ENCODE data around the gene DTNB.

Gene DTNB

DNA sequence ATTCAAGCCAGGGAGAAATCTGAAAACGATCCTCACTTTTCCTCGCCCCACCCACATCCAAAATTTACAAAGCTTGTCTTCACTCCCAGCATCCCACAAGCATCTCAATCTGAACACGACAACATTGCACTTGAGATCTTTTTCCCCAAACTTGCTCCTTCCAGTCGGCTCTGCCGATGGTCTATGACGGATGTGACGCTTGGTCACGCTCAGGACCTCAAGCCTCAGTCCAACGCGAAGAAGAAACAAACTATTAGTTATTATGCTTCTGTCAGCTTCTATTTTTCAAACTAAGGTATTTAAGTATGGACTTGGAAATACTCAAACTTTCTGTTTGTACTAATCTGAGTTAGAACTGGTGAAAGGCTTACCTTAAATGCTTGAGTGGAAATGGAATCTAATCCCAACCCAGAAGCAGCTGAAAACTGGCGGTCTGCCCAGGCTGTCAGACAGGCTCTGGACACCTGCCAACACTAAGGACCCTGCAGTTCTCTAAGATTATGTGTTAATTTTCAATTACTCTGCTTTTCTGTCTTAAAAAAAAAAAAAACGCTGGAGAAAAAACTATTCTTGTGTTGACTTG, 199.5 kb downstream of the DTNB start:
- TF ChIP-seq, protein P1, sequence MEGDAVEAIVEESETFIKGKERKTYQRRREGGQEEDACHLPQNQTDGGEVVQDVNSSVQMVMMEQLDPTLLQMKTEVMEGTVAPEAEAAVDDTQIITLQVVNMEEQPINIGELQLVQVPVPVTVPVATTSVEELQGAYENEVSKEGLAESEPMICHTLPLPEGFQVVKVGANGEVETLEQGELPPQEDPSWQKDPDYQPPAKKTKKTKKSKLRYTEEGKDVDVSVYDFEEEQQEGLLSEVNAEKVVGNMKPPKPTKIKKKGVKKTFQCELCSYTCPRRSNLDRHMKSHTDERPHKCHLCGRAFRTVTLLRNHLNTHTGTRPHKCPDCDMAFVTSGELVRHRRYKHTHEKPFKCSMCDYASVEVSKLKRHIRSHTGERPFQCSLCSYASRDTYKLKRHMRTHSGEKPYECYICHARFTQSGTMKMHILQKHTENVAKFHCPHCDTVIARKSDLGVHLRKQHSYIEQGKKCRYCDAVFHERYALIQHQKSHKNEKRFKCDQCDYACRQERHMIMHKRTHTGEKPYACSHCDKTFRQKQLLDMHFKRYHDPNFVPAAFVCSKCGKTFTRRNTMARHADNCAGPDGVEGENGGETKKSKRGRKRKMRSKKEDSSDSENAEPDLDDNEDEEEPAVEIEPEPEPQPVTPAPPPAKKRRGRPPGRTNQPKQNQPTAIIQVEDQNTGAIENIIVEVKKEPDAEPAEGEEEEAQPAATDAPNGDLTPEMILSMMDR (IDR thresholded peaks at IDR 0.05; ENCODE audit: borderline replicate concordance, insufficient read depth, low read depth, low read length), result no peak
- no peak overlapping the region for H3K4me3 ChIP-seq (ENCODE audit: low read depth, low read length)

DNA sequence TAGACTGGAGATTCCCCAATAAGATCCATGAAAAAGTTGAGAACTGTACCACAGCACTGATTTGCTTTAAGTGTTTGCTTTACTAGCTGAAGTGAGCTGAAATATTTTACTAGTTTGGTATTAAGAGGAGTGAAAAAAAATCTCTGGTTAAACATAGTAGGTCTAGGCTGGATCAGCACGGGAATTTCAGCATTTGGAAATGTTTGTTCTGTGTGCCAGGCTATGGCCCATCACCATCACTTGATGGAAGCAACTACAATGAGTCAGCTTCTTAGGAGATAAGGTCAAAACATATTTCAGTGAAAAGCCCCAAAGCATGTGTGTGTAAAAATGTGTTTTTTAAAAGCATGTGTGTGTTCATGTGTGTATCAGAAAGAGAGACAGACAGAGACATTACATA, 200.2 kb downstream of the DTNB start:
- H3K4me3 ChIP-seq (ENCODE audit: low read depth, low read length), result no peak overlapping the region
- TF ChIP-seq, protein P1 (IDR thresholded peaks at IDR 0.05; ENCODE audit: borderline replicate concordance, insufficient read depth, low read depth, low read length), result no peak

DNA sequence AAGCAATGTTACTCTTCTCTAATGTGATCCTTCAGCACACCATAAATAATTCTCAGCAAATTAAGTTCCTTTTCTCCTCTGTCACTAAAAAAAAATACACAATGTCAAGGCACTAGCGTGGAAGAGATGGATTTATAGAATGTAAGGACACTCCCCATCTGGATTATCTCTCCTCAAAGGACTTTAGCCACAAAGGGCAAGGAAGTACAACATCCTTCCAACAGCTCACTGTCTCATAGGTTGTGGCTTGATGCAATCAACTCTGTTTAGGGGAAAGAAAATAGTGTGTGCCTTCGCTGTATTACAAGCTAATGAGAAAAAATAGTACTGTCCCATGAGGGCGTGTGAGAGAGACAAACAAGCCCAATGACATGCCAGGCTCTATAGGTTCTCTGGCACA, 202.6 kb downstream of the DTNB start:
- no peak overlapping the region for H3K4me3 ChIP-seq (ENCODE audit: low read depth, low read length)
- TF ChIP-seq, protein P1 (IDR thresholded peaks at IDR 0.05; ENCODE audit: borderline replicate concordance, insufficient read depth, low read depth, low read length), result no peak

DNA sequence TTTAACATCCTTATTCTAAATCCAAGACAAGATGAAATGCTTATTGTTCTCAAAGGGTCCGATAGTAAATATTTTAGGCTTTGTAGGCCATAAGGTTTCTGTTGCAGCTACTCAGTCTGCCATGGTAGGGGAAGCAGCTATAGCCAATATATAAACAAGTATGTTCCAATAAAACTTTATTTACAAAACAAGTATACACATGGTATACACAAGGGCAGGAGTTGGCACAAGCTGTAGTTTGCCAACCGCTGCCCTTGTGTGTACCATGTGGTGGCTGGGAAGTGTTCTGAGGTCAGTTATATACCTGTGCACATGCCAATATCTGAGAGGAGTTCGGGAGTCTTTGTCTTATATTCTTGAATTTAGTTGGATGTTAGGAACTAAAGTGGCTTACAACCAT, 205.6 kb downstream of the DTNB start:
- H3K4me3 ChIP-seq (ENCODE audit: low read depth, low read length), result no peak overlapping the region
- TF ChIP-seq, protein P1 (IDR thresholded peaks at IDR 0.05; ENCODE audit: borderline replicate concordance, insufficient read depth, low read depth, low read length), result no peak

DNA sequence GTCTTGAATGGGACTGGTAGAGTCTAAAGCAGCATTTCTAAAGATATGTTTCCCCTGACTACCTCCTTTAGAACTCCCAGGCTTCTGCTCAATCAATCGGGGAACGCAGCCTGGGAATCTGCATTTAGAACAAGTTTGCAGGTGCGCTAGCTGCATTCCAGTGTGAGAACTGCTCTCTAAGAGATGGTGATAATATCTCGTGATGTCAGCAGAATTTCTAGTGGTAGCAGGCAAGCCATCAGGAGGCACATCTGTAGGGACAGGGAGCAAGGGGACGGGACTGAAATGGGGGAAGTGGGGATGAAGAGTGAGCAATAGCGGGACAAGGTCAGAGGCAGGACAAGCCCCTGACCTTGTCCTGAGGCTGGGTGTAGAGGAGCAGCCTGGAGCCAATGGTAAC, 211.4 kb downstream of the DTNB start:
- H3K4me3 ChIP-seq (ENCODE audit: low read depth, low read length), result no peak overlapping the region
- TF ChIP-seq, protein P1 (IDR thresholded peaks at IDR 0.05; ENCODE audit: borderline replicate concordance, insufficient read depth, low read depth, low read length), result no peak

DNA sequence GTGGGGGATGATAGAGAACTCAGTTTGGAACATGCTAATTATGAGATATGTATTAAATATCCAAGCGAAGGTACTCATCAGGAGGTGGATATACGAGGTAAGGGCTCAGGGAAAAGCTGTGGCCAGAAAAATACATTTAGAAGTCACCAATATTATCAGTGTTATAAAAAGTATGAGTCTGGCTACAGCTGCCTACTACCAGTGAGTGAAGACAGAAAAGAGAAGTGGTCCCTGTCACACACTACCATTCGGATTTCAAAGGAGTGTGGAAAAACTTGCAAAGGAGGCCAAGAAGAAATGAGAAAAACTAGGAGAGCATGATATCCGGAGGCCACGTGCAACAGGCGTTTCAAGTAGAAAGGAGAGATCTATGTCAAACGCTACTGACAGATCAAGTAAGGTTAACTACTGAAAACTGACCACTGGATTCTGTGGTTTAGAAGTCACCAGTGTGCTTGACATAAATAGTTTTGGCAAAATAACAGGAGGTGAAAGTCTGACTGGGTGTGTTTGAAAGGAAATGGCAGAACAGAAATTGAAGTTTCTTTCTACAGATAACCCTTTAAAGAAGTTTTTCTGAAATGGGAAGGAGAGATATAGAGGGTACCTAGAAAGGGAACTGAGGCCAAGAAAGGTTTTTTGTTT, 213.0 kb downstream of the DTNB start:
- TF ChIP-seq, protein P1 (IDR thresholded peaks at IDR 0.05; ENCODE audit: borderline replicate concordance, insufficient read depth, low read depth, low read length), result no peak
- no peak overlapping the region for H3K4me3 ChIP-seq (ENCODE audit: low read depth, low read length)

Data from GM12875 (cell line).